Mesendoderm (in vitro differentiated cells): ENCODE data around the gene ATP10B.

Experiments used
- DNase-seq: peaks from one replicate; pipeline ENCODE4 v3.0.0; 2013
- H2AK5ac ChIP-seq: 2 replicates; pipeline ENCODE4 v1.6.1; 2013; ENCODE audit warnings: low read length, inconsistent platforms
- H2BK120ac ChIP-seq: 2 replicates; pipeline ENCODE4 v1.6.1; 2013; ENCODE audit warnings: low read depth, mild to moderate bottlenecking, low read length, moderate library complexity, mixed read lengths
- H2BK15ac ChIP-seq: replicated peaks from 2 replicates; pipeline ENCODE4 v1.6.1; 2013; ENCODE audit warnings: low read depth, mild to moderate bottlenecking, moderate library complexity
- H2BK5ac ChIP-seq: 2 replicates; pipeline ENCODE4 v1.6.1; 2013; ENCODE audit warnings: low read length, inconsistent platforms
- H3K18ac ChIP-seq: 2 replicates; pipeline ENCODE4 v1.6.1; 2013; ENCODE audit warnings: mild to moderate bottlenecking, low read length, mixed read lengths
- H3K23ac ChIP-seq: one replicate; pipeline ENCODE4 v1.6.1; 2013; ENCODE audit warnings: low read length
- H3K27ac ChIP-seq: 2 replicates; pipeline ENCODE4 v1.5.1; 2013; ENCODE audit warnings: low read depth, mild to moderate bottlenecking, inconsistent platforms, low read length, moderate library complexity
- H3K27me3 ChIP-seq: 2 replicates; pipeline ENCODE4 v1.6.1; 2013; ENCODE audit warnings: low read length, control low read depth, mild to moderate bottlenecking, inconsistent platforms; ENCODE audit not compliant: insufficient read depth, poor library complexity
- H3K36me3 ChIP-seq: 2 replicates; pipeline ENCODE4 v1.6.1; 2013; ENCODE audit warnings: low read length, inconsistent platforms; ENCODE audit not compliant: control insufficient read depth, insufficient read depth
- H3K4ac ChIP-seq: one replicate; pipeline ENCODE4 v1.6.1; 2013; ENCODE audit warnings: low read depth, mild to moderate bottlenecking, low read length, moderate library complexity
- H3K4me1 ChIP-seq: 2 replicates; pipeline ENCODE4 v1.6.1; 2013; ENCODE audit warnings: low read depth, low read length, inconsistent platforms; ENCODE audit not compliant: control insufficient read depth
- H3K4me2 ChIP-seq: 2 replicates; pipeline ENCODE4 v1.6.1; 2013; ENCODE audit warnings: low read length
- H3K4me3 ChIP-seq: 2 replicates; pipeline ENCODE4 v1.5.1; 2013; ENCODE audit warnings: mild to moderate bottlenecking, low read length
- H3K56ac ChIP-seq: one replicate; pipeline ENCODE4 v1.6.1; 2013; ENCODE audit warnings: low read length
- H3K79me1 ChIP-seq: 2 replicates; pipeline ENCODE4 v1.6.1; 2013; ENCODE audit warnings: low read length, inconsistent platforms
- H3K79me2 ChIP-seq: 2 replicates; pipeline ENCODE4 v1.6.1; 2013; ENCODE audit warnings: mild to moderate bottlenecking, low read length; ENCODE audit not compliant: control insufficient read depth, insufficient read depth
- H3K9ac ChIP-seq: 2 replicates; pipeline ENCODE4 v1.6.1; 2013; ENCODE audit warnings: low read length, inconsistent platforms
- H4K5ac ChIP-seq: one replicate; pipeline ENCODE4 v1.6.1; 2013; ENCODE audit warnings: low read length
- H4K8ac ChIP-seq: one replicate; pipeline ENCODE4 v1.6.1; 2013; ENCODE audit warnings: low read depth, mild to moderate bottlenecking, control low read depth, low read length, moderate library complexity
- WGBS: extraction: QIAGEN DNeasy Blood & Tissue Kit; methylation state at CpG from one replicate; pipeline ENCODE4 v1.1.7; 2013; ENCODE audit warnings: low lambda C conversion rate, missing lambda C conversion rate; ENCODE audit not compliant: insufficient coverage; ENCODE audit errors: extremely low coverage; 5-methylcytosine and 5-hydroxymethylcytosine counted together

Gene ATP10B

GRCh38 chr5:160542840-160543239 is 309.2 kb downstream of the ATP10B start:
- Histone ChIP-seq H3K23ac (no peak overlapping the region), H3K79me1 (no peaks in the 10 kb centered on the region), H3K27me3 (no peaks in the 10 kb centered on the region), H2BK5ac (no peak overlapping the region), H2BK15ac (no peak overlapping the region), H3K4me2 (no peak overlapping the region), H2AK5ac (no peak overlapping the region), H3K18ac (no peak overlapping the region), H3K27ac (no peak overlapping the region), H3K79me2 (no peaks in the 10 kb centered on the region), H3K4ac (no peak overlapping the region), H3K4me3 (no peak overlapping the region), H4K8ac (no peak overlapping the region), H2BK120ac (no peak overlapping the region), H3K9ac (no peak overlapping the region), H3K36me3 (no peaks in the 10 kb centered on the region), H4K5ac (no peak overlapping the region), H3K56ac (no peak overlapping the region), H3K4me1 (no peaks in the 10 kb centered on the region)
- DNase-seq = no peak
- no CpG with 5 or more reads among the region's 2 CpGs for WGBS

GRCh38 chr5:160542281-160542680 is 309.7 kb downstream of the ATP10B start:
- H4K8ac ChIP-seq = no peak overlapping the region

GRCh38 chr5:160539431-160539830 is 312.6 kb downstream of the ATP10B start:
- Histone ChIP-seq H2AK5ac (no peak overlapping the region), H3K79me1 (no peaks in the 10 kb centered on the region), H3K9ac (no peak overlapping the region), H3K56ac (no peak overlapping the region), H3K79me2 (no peaks in the 10 kb centered on the region), H3K23ac (no peak overlapping the region), H3K4me3 (no peak overlapping the region), H3K27me3 (no peaks in the 10 kb centered on the region), H2BK120ac (no peak overlapping the region), H3K4me2 (no peak overlapping the region), H3K4me1 (no peaks in the 10 kb centered on the region), H2BK15ac (no peak overlapping the region), H4K8ac (no peak overlapping the region), H3K4ac (no peak overlapping the region), H3K27ac (no peak overlapping the region), H3K18ac (no peak overlapping the region), H4K5ac (no peak overlapping the region), H2BK5ac (no peak overlapping the region), H3K36me3 (no peaks in the 10 kb centered on the region)
- WGBS = no CpG with 5 or more reads among the region's 1 CpG
- no peak for DNase-seq

More at GRCh38 chr5:160542281-160542680, 309.7 kb downstream of the ATP10B start:
- Histone ChIP-seq H2AK5ac (no peak overlapping the region), H3K56ac (no peak overlapping the region), H3K4me1 (no peaks in the 10 kb centered on the region), H3K36me3 (no peaks in the 10 kb centered on the region), H3K79me2 (no peaks in the 10 kb centered on the region), H3K27me3 (no peaks in the 10 kb centered on the region), H4K5ac (no peak overlapping the region), H3K4me2 (no peak overlapping the region), H3K9ac (no peak overlapping the region), H3K4ac (no peak overlapping the region), H2BK15ac (no peak overlapping the region), H3K18ac (no peak overlapping the region), H2BK120ac (no peak overlapping the region), H3K4me3 (no peak overlapping the region), H3K23ac (no peak overlapping the region), H3K27ac (no peak overlapping the region), H3K79me1 (no peaks in the 10 kb centered on the region), H2BK5ac (no peak overlapping the region)
- no CpG with 5 or more reads among the region's 4 CpGs for WGBS
- no peak for DNase-seq

- Histone ChIP-seq H3K4me1 (no peaks in the 10 kb centered on the region), H2BK15ac (no peak overlapping the region), H3K23ac (no peak overlapping the region), H2BK5ac (no peak overlapping the region), H2BK120ac (no peak overlapping the region), H3K79me2 (no peaks in the 10 kb centered on the region), H3K79me1 (no peaks in the 10 kb centered on the region), H4K5ac (no peak overlapping the region), H3K27me3 (no peaks in the 10 kb centered on the region), H3K4me3 (no peak overlapping the region), H3K4me2 (no peak overlapping the region), H4K8ac (no peak overlapping the region), H3K36me3 (no peaks in the 10 kb centered on the region), H2AK5ac (no peak overlapping the region), H3K56ac (no peak overlapping the region), H3K18ac (no peak overlapping the region), H3K27ac (no peak overlapping the region), H3K4ac (no peak overlapping the region), H3K9ac (no peak overlapping the region)
- WGBS = no CpG with 5 or more reads among the region's 4 CpGs
- DNase-seq = no peak
Observed at GRCh38 chr5:160537940-160538339, 314.1 kb downstream of the ATP10B start.

- Histone ChIP-seq H3K79me1 (no peaks in the 10 kb centered on the region), H2AK5ac (no peak overlapping the region), H3K4me3 (no peak overlapping the region), H3K27ac (no peak overlapping the region), H3K4ac (no peak overlapping the region), H3K4me1 (no peaks in the 10 kb centered on the region), H3K23ac (no peak overlapping the region), H3K27me3 (no peaks in the 10 kb centered on the region), H3K9ac (no peak overlapping the region), H3K56ac (no peak overlapping the region), H4K8ac (no peak overlapping the region), H2BK15ac (no peak overlapping the region), H4K5ac (no peak overlapping the region), H3K79me2 (no peaks in the 10 kb centered on the region), H3K18ac (no peak overlapping the region), H3K4me2 (no peak overlapping the region), H3K36me3 (no peaks in the 10 kb centered on the region), H2BK5ac (no peak overlapping the region), H2BK120ac (no peak overlapping the region)
- no peak for DNase-seq
Observed at GRCh38 chr5:160537116-160537515, 314.9 kb downstream of the ATP10B start.

- no peak overlapping the region for H4K5ac ChIP-seq
- H3K27me3 ChIP-seq = no peaks in the 10 kb centered on the region
- no peak overlapping the region for H3K9ac ChIP-seq
- no peak overlapping the region for H2BK120ac ChIP-seq
- no peak overlapping the region for H3K4me2 ChIP-seq
- no peak overlapping the region for H4K8ac ChIP-seq
- H3K79me2 ChIP-seq = no peaks in the 10 kb centered on the region
- no peak overlapping the region for H3K27ac ChIP-seq
- H3K4me1 ChIP-seq = no peaks in the 10 kb centered on the region
- no peak overlapping the region for H3K56ac ChIP-seq
- DNase-seq = peak; percentile 35
- no peak overlapping the region for H2BK5ac ChIP-seq
- H3K18ac ChIP-seq = no peak overlapping the region
- H3K4me3 ChIP-seq = no peak overlapping the region
- H3K79me1 ChIP-seq = no peaks in the 10 kb centered on the region
- H2AK5ac ChIP-seq = no peak overlapping the region
- no peak overlapping the region for H2BK15ac ChIP-seq
- H3K23ac ChIP-seq = no peak overlapping the region
- H3K36me3 ChIP-seq = no peaks in the 10 kb centered on the region
- H3K4ac ChIP-seq = no peak overlapping the region
Observed at GRCh38 chr5:160534914-160535313, 317.1 kb downstream of the ATP10B start.
